CD4-positive, alpha-beta T cell treated with Interleukin-21 for 1 hour (primary cell): ENCODE data around the gene SENP1.

Experiments
- DNase-seq: peaks from one replicate; pipeline ENCODE4 v3.0.0-alpha.2; 2020

Gene SENP1

DNA sequence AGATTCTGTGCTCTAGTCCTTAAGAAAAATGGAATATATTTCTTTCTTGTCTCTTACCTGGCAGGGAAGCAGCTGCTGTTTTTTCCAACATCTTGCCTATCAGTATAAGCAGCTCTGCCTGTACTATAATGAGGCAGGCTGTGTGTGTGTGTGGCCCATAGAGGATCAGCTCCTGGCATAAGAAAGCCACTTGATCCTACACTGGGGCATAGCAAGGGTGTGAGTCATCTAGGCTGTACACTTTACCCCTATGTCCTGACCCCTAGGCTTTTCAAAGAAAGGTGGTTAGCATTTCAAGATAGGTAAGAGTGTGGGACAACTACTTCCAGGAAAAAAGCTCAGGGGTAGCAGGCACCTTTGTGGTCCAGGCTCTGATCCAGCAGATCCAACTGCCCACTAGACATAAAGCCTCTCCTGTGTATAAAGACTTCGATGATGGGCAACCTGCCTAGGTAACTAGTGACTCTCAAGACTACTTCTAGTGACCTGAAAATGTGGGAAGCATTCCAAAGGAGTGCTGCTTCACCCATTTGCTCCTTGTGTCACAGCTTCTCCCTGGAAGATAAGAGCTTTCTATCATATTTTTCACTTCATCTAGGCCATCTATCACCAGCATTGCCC is 4.9 kb upstream of the SENP1 start:
- no peak for DNase-seq

DNA sequence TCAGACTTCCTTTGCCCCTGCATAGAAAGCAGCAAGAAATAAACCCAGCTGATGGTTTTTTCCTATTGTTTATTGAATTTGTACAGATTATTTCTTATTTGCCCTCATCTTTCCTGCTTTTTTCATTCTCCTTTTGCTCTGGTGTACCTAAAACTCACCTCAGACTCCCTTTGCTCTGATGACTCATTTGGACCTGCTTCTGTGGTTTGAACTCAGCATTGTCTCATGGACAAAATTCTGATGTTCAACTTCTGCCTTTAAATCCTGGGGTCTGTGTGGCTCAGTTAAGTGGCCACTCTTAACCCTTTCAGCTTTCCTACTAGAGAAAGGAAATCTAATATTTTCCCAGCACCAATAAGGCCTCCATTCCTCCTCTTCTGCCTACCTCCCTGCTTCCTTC is 3.5 kb upstream of the SENP1 start:
- DNase-seq: no peak

DNA sequence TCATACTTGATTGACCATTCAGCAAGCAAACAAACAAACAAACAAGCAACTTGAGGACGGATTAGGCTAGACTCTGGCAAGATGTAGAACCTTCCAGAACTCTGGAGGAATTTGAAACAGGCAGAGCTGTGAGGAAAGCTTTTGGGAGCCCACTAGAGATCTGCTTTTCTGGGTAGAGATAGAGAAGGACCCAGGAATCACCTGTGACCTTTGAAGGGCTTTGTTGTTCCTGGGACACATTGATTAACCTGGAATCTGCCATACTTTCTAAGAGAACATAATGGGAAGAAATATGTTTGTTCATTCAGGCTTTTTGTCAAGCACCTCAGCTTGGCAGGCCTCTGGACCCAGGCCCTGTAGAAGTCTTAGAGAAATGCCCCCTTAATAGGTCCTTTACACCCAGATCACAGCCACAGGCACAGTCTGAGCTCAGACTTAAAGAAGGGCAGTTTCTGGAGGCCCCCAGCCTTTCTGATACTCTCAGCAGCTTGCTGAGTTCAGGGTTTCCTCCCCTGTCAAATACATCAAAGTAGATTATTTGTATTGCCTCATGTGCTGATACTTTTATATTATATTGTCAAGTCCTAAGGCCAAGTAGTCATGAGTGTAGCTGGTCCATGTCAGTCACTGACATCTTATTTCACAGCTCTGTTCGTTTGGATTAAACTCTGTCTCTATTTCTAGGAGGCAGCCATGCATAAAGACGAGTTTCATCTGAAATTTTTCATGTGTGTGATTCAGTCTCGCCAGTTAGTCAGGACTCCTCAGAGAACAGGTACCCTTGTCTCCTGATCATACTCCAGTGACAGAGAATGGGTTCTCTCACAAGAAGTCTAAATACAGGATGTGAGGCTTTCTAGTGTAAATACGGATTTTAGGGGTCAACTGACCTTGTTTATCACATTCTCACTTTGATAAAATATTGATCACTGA is 1.1 kb upstream of the SENP1 start:
- no peak for DNase-seq

DNA sequence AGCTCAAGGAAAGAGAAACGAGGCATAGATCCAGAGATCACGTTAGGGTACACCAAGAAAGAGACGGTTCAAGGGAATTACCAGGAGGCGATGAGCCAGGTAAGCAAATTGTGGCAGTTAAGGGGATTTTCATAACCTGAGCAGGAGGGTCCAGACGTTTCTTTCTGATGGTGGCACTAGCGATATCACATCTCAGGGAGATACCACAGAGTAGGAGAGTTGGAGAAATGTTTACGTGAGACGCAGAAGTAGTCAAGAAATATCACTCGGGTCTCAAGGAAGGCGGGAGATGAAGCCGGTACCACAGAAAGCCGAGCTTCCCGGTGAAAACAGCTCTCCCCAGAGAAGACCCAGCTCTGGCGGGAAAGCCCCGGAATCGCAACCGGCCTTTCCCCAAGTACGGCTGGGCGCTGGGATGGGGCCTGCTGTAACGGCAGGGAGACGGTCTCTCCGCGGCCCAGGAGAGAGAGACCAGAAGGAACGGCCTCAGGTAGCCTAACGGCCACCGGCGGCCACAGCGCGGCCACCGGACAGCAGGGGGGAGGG is 485 bp downstream of the SENP1 start:
- DNase-seq: peak; percentile 70

DNA sequence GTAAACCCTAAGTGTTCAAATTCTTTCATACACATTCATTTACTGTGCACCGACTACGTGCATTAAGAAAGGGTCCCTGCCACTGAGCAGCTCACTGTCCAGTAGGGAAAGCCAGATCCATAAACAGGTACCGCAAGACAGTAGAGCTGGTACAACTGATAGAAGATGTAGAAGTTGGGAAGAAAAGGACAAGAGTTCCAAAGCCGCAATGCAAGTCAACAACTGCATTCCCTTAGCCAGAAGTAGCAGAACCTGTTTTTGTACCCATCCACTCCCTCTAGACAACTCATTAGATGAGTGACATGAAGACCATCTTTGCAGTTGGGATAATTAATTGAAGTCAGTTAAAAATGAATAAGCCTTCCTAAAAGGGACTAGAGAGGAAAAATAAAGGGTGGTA is 1.3 kb downstream of the SENP1 start:
- no peak for DNase-seq

DNA sequence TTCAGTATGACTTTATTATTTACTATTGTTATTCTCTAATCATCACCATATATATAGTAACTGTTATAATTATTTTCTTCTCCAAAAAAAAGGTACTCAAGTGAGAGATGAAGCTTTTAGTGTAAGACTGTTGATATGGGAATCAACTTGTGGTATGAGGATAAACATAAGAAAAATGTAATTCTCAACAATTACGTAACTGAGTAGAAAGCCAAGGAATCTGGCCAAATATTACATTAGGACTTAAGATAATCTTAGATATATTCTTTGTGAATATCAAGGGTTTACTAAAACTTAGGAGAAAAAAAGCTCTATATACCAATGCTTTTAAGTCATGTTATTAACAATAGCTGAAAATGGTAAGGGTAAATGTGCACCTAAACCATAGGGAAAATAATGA is 13.3 kb downstream of the SENP1 start:
- no peak for DNase-seq

DNA sequence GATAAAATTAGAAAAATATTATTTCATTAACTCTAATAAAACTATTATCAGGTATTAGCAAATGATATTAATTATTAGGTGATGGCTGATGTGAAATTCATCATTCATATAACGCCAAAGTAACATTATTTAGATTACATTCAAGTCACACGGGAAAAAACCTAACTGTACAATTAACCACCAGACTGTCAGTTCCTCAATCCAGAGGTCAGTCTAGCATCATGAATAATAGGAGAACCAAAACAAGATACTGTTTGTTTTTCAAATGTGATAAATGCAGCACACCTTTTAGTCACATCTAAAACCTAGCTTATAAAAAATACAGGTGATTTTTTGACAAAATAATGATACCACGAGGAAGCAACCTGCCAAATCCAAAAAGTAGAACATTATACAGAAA is 19.6 kb downstream of the SENP1 start:
- no peak for DNase-seq

DNA sequence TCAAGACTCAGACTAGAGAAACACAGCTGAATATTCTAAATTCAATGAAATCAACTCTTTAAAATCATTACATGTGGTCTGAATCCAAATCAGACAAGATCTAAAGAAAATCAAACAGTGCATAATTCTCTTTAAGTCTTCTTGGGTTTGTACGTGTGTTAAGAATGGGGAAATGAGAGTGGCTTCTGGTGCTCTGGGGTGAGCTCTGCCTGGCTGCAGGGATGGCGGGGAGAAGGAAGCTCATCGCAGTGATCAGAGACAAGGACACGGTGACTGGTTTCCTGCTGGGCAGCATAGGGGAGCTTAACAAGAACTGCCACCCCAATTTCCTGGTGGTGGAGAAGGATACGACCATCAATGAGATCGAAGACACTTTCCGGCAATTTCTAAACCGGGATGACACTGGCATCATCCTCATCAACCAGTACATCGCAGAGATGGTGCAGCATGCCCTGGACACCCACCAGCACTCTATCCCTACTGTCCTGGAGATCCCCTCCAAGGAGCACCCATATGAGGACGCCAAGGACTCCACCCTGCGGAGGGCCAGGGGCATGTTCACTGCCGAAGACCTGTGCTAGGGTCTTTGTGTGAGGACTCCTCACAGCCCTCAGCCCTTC is 20.9 kb downstream of the SENP1 start:
- no peak for DNase-seq

DNA sequence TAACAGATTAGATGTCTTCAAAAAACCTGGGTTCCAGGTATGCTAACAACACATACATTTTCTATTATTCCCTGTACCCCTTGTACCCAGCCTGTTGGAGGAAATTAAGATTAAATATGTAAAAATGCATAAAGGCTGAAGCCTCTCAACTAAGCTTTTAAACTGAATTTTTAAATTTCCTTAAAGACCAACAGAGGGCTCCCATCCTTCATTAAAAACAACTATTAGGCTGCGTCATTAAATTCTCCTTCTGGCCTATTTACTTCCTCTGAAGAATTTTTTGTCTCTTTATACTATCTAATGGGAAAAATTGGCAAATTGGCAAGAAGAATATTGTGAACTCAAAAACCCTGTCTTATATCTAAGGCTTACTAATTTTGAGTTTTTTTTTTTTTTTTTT is 21.8 kb downstream of the SENP1 start:
- DNase-seq: no peak

DNA sequence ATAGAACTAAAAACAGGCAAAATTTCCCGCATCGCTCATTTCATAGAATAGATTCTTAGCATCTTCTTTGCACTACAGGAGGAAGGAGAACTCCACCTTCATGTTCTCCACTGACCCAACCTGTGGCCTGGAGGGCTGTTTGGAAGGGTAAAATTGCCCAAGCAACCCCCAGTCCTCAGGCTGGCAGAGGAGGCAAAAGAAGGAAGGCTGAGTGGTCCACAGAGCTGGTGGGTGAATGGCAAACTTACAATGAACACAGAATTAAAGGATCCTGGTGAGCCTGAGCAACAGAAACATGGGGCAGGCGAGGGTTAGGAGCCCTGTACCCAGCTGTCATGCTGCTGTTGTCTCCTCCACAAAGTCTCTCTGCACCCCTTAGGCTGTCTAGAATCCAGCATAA is 25.1 kb downstream of the SENP1 start:
- DNase-seq: no peak

DNA sequence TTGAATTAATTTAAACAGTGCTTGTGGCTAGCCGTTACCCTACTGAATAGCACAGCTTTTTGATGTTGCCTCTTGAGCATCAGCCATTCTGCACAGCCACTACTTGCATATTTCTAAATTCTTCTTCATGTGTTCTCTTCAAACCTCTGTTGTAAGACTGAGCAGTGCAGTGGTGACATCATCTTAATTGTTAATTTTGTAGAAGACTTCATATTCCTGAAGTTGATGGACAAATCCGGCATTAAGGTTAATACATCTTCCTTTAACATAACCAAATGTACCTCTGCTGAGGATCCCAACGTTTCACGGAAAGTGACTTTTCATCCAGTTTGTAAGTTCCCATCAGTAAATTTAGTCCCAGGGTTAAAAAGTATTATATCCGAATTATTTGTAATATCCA is 25.6 kb downstream of the SENP1 start:
- DNase-seq: no peak

DNA sequence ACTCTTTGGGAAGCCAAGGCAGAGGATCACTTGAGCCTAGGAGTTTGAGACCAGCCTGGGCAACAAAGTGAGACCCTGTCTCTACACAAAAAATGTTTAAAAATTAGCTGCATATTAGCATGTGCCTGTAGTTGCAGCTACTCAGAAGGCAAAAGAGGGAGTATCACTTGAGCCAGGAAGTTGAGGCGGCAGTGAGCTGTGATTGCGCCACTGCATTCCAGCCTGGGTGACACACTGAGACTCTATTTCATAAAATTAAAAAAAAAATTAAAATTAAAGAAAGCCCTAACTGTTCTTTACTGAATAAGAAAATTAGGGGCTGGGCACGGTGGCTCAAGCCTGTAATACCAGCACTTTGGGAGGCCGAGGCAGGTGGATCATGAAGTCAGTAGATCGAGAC is 27.0 kb downstream of the SENP1 start:
- no peak for DNase-seq

DNA sequence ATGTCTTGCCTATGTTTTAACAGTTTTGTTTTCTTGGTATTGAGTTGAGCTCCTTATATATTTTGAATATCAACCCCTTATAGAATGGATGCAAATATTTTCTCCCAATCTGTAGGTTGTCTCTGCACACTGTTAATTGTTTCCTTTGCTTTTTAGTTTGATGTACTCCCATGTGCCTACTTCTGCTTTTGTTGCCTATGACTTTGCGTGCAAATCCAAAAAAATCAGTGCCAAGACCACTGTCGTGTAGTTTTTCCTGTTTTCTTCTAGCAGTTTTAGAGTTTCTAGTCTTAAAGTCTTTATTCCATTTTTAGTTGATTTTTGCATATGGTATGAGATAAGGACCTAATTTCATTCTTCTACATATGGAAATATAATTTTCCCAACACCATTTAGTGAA is 28.8 kb downstream of the SENP1 start:
- DNase-seq: no peak

DNA sequence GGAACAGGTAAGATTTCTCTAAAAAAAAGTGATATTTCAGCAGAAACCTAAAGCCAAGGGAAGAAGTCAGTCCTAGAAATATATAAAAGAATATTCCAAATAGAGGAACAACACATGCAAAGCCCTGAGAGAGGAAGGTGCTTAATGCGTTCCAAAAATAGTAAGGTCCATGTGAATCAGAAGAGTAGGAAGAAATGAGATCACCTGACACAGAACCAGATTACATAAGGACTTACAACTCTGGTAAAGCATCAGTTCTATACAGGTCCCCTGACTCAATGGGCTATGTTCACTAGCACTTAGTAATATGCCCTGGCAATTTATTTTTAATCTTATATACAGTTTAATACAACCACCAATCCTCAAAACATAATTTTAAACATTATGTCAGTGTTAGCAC is 30.0 kb downstream of the SENP1 start:
- no peak for DNase-seq

DNA sequence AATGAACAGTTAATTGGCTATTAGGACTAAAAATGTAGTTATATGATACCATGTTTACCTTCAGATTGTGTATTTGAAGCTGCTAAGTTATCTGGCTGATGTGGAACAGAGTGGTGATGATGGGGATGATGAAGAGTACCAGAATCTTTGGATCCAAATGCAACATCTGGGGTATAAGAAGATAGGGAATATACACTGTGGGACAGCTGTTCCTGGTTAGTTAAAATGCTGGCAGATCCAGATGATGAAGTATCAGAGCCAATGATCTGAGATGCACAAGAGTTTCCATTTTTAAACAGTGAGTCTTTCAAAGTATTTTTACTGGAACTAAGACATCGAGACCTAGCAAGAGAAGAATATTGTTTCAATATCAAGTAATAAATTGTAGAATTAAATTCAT is 31.6 kb downstream of the SENP1 start:
- DNase-seq: no peak

DNA sequence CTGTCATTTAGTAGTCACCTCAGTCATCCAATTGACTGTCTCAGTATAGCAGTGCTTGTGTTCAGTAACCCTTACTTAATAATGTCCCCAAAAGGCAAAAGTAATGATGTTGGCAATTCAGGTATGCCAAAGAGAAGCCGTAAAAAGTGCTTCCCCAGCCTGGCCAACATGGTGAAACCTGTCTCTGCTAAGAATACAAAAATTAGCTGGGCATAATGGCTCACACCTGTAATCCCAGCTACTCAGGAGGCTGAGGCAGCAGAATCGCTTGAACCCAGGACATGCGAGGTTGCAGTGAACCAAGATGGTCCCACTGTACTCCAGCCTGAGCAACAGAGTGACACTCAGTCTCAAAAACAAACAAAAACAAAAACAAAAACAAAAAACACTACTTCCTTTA is 33.6 kb downstream of the SENP1 start:
- no peak for DNase-seq

DNA sequence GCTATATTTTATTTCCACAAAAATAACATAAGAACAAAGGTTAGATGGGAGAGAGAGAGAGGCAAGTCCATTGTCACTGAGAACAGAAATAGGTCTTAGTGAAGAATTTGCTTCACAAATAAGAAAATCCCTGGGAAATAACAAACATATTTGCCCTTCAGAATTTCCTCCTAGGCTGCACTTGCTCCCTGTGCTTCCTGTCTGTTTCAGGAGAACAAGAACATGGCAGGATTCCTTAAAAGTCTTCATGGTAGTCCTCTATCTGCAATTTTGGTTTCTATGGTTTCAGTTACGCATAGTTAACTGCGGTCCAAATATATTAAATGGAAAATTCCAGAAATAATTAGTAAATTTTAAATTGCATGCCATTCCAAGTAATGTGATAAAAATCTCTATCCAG is 34.1 kb downstream of the SENP1 start:
- DNase-seq: no peak

DNA sequence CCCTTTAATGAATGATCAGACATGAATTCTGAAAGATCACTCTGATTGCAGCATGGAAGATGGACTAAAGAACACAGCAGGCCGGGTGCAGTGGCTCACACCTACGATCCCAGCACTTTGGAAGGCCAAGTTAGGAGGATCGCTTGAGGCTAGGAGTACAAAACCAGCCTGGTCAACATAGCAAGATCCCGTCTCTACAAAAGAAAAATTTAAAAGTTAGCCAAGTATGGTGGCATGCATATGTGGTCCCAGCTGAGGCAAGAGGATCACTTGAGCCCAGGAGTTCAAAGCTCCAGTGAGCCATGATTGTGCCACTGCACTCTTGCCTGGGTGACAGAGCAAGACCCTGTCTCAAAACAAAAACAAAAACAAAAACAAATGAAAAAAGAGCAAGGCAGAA is 35.1 kb downstream of the SENP1 start:
- DNase-seq: no peak

DNA sequence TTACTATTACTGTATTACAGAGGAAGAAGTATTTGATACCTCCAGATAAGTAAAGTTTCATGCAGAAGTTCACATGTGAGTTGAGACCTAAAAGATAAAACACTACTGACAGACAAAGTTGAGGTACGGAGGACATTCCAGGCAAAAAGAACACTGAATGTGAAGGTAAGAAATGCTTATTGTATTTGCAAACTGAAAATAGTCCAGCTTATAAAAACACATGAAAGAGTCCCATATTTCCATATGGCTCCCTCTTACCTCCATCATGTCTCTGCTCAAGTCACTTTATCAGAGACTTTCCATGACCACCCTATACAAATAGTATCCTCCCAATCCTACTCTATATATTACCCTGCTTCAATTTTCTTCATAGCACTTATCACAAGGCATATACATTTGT is 35.8 kb downstream of the SENP1 start:
- no peak for DNase-seq

DNA sequence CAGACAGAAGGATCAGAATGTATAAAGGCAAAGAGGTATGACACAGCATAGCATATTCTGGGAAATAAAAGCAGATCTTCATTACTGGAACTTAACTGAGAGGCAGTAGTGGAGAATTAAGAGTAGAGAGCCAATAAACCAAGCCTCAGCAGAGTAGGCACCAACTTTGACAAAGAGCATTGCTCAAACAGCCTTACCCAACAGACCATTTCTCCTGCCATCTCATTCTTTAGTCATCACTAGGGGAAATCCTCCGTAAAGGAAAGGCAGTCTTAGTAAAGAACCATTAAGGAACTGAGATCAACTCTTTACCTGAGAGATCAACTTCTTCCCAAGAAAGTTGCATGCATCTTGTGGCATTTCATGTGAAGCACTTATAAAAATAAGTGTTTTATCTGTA is 36.6 kb downstream of the SENP1 start:
- no peak for DNase-seq

DNA sequence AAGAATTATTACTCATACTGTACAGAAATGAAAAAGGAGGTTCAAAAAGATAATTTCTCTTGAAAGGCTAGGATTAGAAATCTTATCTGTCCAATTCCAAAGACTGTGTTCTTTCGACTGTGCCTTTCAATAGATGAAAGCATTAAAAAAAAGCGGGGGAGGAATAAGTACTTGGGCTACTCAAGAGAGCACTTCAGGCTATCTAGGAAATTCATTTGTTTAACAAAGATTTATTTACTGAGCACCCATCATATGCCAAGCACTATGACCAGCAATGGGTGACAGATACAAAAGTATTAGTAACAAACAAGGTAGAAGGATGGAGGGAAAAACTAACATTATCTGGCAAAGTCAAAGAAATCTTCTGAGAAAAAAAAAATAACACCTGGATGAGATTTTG is 37.4 kb downstream of the SENP1 start:
- no peak for DNase-seq

DNA sequence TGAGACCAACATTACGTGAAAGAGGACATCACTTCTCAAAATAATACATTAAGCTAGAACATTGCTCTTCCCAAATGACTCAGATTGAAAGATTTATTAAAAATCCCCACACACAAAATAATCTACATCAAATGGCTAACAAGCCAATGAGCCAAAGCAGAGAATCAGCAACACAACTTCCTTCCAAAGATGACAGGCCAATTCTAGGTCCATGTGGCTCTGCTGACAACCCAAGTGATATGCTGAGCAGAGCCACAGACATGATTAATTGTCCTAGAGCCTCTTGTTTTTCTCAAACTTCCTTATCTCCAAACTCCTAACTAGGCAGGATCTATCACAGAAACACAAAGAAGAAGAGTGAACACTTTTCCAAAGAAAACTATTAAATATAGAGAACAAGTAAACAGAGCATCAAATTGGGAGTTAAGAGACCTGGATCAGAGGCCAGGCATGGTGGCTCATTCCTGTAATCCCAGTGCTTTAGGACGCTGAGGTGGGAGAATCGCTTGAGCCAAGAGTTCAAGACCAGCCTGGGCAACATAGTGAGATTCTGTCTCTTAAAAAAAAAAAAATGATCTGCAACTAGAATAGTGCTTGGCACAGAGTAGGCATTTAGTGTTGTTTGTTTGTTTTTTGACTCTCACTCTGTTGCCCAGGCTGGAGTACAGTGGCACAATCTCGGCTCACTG is 38.5 kb downstream of the SENP1 start:
- no peak for DNase-seq

DNA sequence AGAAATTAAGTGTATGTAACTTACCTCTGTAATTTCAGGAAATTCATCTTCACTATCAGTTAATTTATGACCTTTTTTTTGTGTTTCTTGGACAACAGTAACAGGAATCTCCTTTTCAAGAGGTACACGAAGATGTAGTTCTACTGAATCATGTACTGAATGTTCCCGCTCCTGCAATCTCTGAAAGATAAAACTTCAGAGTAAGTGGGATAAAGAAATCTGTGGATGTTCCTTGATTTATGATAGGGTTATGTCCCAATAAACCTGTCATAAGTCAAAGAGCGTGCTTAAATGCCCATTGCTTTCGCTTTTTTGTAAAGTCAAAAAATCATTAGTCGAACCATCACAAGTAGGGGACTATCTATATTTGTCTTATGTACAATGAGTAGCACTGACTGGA is 40.8 kb downstream of the SENP1 start:
- no peak for DNase-seq
